AG09309 (cell line): ENCODE data around the gene VN1R4.
A peak's percentile ranks its signal among the peaks of the same experiment; 100 is the strongest.
"Not testable (repeated sequence)": the region's sequence is repeated elsewhere in the genome, so short reads cannot be mapped to it uniquely, and the experiment has no call there.

Experiments used
- DNase-seq: peaks from one replicate; pipeline ENCODE4 v3.0.0-alpha.2; 2010; ENCODE audit warnings: low read depth
- H3K4me3 ChIP-seq: 2 replicates; pipeline ENCODE4 v1.5.1; 2011; ENCODE audit warnings: mild to moderate bottlenecking, low read depth, low read length, moderate library complexity; ENCODE audit not compliant: control insufficient read depth
- CTCF ChIP-seq: IDR thresholded peaks from 2 replicates; pipeline ENCODE4 v1.5.1; 2011; ENCODE audit warnings: mild to moderate bottlenecking, low read depth, low read length, inconsistent platforms; ENCODE audit not compliant: insufficient read depth, control insufficient read depth; ENCODE audit errors: missing control alignments

The VN1R4 gene

DNA sequence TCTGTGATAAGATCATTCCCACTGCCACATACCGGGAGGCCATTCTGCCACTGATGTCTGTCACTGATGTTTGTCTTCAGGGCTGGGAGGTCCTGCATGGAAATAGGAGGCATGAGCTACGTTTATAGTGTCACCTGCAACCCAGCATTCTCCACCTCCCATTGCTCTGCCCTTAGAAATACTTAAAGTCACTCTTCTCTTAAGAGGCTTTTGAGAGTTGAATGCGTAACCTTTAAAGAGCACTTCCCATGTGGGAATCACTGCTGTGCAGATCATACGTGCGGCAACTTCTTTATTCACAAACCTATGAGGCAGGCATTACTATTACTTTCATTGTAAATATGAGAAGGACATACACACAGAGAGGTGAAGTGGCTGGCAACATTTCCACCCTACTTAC lies at the start of gene VN1R4:
VN1R4 (minus strand) TSS at position 101 of the 400 bp plus-strand sequence; CDS start at position 43, 58 bp downstream.
- not testable (repeated sequence) for H3K4me3 ChIP-seq, DNase-seq

DNA sequence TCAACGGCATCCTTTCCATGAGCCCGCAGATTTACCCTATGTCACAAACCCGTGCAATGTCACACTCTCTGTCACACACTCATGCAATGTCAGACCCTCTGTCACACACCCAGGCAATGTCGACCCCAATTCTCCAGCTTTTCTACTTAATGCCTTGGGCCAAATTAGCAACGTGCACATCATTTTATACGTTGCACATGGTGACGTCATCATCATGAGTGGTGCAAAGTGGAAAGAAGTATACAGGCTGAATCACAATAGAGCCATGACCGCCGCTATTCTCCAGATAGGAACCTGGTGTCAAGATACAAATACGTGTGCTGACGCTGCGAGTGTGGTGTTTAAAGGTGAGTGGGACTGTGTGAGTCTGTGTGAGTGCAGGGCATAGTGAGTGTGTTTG lies 44.4 kb upstream of the VN1R4 start:
- no peak for TF ChIP-seq CTCF
- no peak for DNase-seq
- H3K4me3 ChIP-seq = no peak overlapping the region

DNA sequence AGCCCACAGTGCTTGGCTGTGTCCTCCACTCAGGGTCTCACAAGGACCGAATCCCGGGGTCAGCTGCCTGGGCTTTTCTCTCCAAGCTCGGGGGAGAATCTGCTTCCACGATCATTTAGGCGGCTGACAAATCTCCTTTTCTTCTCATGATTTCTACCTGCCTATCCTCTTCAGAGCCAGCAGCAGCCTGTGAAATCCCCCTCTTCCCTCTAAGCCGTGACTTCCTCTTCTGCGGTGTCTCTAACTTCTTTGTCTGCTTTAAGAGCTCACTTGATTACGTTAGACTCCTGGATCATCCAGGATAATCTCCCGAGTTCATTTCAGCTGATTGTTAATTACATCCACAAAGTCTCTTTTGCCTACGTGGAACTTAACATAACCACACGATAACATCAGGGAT lies 43.5 kb upstream of the VN1R4 start:
- no peak for TF ChIP-seq CTCF
- no peak overlapping the region for H3K4me3 ChIP-seq

DNA sequence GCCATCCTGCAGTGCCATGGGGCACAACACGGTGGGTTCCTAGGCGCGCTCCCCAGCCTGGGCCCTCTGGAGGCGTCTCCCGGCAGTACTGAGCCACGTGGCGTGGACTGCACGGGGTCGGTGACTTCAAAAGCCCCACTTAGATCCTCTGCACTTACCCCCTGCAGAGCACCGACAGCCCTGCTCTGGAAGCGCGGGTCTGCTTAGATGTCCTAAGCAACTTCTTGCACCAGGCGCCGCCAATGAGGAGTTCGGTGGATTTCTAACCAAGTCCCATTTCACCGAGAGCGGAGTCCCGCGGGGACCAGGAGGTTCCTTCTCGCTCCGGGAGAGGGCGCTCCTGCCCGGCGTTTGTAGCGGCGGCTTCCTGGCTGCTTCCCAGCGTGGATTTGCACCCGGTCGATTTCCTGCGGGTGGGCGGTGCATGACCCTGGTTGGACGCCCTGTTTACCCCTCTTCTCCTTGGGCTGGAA lies 40.9 kb upstream of the VN1R4 start:
- TF ChIP-seq CTCF = peak; percentile 50
- no peak for DNase-seq
- no peak overlapping the region; the same call in 1 of the 2 replicates for H3K4me3 ChIP-seq

More for the DNA sequence above, 43.5 kb upstream of the VN1R4 start:
- DNase-seq = no peak

GRCh38 chr19:53301341-53301740 lies 33.8 kb upstream of the VN1R4 start:
- H3K4me3 ChIP-seq, DNase-seq: not testable (repeated sequence)

GRCh38 chr19:53294786-53295441 lies 27.4 kb upstream of the VN1R4 start:
- H3K4me3 ChIP-seq = no peak overlapping the region
- DNase-seq = no peak
- no peak for TF ChIP-seq CTCF

DNA sequence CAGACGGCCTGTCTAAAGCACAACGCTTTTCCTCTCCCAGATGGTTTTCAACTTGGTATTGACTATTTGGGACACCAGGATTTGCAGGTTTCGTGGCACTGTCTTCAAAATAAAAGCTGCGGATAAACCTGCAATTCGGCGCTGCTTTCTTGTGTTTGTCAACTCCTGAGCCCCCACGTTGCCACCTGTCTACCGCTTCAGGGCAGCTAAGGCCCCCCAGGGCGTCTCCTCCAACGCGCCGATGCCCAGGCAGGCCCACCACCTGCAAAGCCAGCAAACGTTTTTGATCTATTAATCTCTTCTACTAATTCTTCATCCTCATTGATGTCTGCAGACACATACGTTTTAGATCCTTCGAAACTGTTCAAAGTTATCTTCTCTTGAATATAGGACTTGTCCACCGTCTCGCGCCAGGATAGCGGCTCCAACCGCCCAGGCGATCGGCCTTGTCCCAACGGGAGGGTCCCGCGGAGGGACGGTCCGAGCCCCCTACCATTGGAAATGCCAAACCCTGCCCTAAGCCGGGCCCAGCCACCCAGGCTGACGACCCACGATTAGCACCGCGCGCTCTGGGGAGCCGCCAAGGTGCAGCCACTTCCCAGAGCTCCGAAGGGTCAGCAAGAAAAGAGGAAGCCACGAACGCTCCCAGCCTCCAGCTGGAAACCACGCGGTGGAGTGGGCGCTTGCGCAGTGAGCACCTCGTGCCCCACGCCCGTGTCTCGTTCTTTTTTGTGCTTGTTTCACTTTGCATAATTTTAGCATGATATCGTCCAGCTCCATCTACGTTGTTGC lies 23.4 kb upstream of the VN1R4 start:
- H3K4me3 ChIP-seq = no peak overlapping the region
- no peak for DNase-seq
- TF ChIP-seq CTCF = no peak
